DMS 273 (cell line): Measurements from ENCODE around the gene BICD1.
A peak's percentile ranks its signal among the peaks of the same experiment; 100 is the strongest.

Experiments used
- DNase-seq: peaks from one replicate; lab custom pipeline; 2025; ENCODE audit not compliant: unreplicated experiment; lab: John Stamatoyannopoulos, UW

BICD1 gene

DNA sequence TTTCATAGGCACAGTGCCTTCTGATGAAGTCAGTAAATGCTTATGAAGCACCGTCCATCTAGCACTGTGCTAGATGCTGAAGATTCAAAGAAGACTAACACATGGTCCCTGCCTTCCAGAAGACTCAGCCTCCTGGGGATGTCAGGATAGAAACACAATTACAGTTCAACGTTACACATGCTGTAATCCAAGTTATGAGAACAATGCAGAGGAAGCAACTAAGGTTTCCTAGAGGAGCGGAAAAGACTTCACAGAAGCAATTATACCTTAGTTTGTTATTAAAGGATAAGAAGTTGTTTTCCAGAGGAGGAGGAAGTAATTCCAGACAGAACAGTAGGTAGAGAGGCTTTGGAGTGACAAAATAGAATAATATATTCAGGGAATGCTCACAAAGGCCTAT, 225.8 kb downstream of the BICD1 start:
- no peak for DNase-seq

DNA sequence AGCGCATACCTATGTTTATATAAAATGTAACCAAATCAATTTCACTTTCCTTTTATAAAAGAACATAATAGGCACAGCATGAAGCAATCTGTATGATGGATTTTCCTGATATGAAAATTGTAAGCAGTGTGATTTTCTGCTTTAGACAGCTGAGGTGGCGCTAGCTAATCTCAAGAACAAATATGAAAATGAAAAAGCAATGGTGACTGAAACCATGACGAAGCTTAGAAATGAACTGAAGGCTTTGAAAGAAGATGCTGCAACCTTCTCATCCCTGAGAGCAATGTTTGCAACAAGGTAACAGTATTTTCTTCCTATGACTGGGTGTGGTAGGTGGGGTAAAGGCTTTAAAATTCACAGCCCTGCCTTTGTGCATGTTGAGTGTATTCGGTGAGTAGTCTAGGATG, 227.7 kb downstream of the BICD1 start:
- DNase-seq, result no peak

DNA sequence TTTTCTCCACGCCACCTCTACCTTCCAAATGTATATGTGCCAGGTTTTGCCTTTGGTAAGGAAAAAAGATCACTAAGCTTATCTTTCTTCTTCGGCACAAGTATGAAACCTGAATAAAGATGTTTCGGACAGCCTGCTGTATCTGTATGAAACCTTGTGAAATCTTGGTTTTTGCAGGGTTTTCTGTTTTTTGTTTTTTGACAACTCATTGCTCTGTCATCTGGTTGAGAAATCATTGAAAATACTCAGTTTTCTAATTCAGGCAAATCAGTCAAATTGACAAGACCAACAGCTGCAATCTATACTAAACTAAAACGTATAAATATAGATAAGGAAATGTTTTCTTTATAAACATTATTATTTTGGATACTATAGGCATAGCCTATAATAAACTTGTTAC, 229.6 kb downstream of the BICD1 start:
- DNase-seq, result no peak

DNA sequence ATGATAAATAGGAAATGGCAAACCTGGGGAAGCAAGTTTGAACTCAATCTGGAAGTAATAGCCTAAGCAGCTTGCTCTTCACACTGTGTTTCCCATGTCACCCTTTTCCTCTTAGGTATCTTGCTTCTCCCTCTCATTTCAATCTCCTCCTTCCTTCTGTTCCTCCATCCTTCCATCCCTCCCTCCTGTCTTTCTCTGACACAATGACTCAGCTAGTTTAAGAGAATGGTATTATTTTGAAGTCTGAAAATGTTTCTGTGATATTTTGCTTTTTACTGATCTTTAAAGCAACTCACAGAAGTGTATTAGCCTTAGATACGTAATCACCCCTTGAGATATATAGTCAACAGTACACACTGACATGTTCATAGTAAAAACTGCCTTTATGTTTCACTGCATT, 236.8 kb downstream of the BICD1 start:
- no peak for DNase-seq

DNA sequence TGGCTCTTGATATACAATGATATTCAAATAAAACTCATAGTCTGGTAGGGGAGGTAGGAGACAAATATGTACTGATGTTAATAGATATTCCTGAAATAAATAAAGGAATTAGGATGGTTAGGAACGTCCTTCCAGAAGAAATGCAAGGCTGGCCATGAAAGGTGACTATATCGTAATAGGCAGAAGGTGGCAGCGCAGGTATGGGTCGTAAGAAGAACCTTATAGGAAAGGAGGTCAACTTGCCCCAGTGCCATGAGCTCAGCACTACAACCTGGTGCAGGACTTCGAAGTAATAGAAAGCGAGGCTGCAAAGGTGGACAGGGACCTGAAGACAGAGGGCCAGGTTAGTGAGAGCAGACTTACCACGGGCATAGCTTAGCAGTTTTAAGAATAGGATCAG, 237.4 kb downstream of the BICD1 start:
- DNase-seq, result no peak

DNA sequence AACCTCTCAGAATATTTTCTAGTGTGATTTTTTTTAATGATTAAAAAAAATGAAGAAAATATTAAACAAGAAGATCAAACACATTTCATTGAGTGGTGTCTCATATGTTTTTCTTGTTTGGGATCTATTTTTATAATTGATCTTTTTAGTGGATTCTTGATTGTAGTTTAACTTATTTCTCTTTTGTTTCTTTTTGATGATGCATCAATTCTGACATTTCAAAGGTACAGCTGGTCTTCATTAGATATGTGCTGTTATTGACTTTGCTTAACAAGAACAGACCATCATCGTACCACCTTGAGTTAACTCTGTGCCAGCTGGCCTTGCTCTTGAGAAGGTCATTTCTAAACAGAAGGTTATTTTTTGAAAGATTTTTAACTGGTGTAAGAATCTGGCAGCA, 246.9 kb downstream of the BICD1 start:
- no peak for DNase-seq

DNA sequence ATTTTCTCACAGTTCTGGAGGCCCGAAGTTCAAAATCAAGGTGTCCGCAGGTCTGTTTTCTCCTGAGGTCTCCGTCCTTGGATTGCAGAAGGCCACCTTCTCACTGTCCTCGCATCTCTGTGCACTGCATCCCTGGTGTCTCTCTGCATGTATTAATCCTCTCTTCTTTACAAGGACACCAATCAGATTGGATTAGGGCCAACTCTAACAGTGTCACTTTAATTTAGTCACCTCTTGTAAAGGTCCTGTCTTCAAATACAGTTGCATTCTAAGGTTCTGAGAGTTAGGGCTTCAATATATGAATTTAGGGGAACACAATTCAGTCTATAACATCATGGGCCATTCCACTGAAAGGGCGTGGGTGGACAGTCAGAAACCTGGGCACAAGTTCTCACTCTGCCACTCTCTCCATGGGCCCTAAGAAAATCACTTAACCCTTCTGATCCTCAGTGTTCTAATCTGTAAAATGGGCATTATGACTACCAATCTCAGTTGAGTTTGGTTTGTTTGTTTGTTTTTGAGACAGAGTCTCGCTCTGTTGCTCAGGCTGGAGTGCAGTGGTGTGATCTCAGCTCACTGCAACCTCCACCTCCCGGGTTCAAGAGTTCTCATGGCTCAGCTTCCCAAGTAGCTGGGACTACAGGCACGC, 251.1 kb downstream of the BICD1 start:
- no peak for DNase-seq

DNA sequence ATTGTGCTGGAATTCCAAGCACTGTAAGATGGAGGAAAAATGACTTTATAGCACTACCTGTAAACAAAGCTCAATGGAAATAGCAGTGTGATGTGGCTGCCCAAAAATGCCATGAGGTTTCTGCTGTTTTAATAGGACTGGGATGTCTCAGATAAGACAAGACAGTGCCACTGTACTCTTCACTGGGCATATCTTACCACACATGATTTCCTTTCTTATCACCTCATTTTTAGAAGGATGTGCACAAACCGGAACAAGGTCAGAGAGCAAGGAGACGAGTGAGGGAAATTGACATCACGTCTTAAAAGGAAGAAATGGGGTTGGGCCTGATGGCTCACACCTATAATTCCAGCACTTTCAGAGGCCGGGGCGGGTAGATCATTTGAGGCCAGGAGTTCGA, 254.3 kb downstream of the BICD1 start:
- no peak for DNase-seq

DNA sequence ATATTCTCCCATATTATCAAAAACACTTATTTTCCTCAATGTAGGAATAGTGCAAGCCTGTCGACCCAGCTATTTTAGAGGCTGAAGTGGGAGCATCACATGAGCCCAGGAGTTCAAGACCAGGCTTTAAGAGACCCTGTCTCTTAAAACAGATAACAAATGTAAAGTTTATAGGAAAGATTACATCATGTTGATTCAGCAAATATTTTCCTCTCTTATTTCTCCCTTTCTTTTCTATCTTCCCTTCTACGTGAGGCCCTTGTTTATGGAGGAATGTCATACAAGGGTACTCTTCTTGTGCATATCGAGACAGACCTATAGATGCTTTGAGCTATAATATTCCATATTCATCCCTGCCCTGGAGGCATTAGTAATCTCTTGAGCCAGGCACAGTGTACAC, 256.2 kb downstream of the BICD1 start:
- DNase-seq, result no peak

DNA sequence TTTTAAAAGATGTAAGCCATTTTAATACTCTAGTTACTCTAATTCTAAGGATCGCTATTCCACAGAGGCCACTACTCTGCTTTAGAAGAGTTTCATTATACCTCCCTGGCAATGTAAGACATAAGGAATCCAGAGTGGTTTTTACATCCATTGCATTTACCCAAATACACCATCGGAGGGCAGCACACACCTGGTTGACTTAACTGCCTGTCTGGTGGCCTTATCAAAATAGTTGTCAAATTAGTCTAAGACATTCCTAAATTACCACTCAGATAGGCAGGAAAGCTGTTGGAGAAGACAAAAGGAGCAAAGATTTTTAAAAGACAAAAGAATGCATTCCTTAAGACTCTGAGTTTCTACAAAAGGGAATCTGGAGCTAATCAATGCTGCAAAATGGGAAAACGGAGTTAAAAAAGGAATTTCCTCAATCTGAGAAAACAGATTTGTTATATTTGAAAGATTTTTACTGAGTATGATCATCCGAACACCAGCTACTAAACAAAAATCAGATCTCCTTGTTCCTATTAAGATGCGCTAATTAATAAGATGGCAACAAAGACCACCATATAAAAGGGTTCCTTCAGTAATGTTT, 258.9 kb downstream of the BICD1 start:
- DNase-seq, result peak; percentile 63

DNA sequence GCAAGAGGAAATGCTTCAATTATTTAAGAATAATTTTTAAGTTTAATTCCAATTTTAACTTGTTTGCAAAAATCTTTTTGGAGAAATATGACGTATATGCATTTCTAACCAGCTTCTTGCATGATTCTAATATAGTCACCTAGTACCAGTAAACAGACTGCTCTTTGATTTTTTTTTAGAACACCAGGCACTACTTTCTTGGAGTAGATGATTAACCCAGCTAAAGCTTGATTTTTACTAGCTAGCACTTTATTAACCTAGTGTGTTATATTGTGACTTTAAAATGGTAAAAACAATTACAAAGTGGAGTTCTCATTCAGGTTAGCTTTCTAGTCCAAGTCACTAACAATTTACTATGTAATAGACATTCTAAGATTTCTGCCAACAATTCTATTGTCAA, 260.1 kb downstream of the BICD1 start:
- no peak for DNase-seq

DNA sequence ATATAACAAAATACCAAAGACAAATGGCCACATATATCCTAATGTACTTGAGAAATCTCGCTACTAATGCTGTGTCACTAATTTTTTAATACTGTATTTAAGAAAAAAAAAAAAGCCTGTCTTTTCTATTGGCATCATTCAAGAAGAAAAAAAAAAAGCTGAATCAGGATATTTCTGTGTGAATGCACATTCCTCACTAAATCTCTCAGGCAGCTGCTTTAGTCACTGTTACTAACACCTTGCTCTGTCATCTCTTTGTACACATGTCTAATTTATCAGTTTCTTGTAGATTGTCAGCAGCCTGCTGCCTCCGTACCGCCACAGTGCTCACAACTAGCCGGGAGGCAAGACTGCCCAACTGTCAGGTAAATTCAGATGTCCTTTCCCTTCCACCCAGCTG, 260.7 kb downstream of the BICD1 start:
- DNase-seq, result no peak

DNA sequence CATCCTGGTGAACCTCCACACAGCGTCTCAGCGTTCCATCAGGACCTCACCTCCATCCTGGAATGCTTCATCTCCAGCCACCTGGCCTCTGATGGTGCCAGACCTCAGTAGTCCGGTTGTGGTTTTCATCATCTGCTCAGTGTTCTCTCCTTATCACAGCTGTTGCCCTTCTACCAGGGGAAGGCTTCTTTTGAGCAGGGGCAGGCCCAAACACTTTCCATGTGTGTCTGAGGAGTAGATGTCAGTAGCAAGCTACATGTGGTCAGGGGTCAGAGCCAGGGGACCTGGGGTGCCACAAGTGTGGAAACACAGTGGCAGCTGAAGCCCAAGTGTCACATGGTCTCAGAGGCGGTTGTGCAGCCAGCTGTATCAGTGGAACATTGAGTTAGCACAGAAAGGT, 262.6 kb downstream of the BICD1 start:
- DNase-seq, result peak; percentile 7

DNA sequence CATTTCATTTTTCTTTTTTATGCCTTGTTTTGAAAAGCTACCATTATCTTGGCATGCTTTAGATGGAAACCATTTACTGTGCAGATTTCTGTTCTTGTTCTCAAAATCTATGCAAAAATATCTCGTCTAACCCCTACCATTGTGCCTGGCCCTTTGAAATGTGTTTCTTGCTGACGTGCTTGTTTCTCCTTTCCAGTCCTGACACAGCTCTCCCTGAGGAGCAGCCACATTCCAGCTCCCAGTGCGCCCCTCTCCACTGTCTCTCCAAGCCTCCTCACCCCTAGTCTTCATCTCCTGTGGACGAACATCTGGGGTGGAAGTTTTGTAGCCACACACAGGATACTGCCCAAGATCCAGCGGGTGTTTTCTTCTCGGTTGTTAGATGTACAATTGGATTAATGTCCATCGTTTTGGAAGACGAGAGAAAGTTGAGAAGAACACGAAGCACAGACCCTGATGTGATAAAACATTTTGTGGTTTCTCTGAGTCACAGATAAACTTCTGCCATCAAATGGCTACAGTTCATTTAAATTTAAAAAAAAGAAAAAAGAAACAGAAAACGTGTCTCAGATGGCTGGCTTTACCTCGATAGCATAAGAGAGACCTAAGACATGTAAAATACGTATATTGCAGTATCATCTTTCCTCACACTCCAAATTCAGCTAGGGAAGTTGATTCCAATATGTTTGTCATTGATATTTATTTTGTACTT, 270.9 kb downstream of the BICD1 start:
- no peak for DNase-seq

DNA sequence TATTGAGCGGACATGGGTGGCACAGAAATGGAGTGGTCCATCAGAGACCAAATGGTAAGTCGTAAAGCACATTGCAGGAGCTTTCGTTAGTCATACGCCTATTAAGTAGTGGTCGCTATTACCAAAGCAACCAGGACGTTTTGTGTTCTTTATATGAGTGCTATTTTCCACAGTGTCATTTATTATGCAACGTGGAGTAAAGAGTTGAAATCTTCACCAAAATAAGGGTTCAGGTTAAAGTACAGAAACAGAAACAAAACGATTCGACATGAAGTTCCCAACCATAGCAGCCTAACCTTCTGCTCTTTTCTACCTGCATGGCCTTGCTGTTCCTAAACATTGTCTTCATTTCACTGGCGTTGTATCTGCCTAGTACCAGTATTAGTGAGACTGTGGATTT, 272.6 kb downstream of the BICD1 start:
- DNase-seq, result no peak

DNA sequence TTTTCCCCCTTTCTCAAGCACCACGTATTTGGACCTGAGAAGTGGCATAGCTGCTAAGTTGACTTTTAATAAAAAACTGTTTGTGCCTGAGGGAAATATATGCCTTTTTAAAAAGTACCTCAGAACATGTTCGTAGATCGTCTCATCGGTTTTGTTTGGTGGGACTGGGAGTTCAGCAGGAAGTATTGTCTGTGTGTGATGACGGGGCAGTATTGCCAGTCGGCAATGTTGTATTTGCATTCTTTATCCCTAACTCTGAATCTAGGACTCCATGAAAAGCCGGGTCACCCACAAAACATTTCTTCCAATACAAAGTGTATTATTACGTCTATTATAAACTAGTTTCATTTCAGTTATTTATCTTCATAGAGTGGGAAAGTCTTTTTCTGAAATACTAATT, 273.0 kb downstream of the BICD1 start:
- DNase-seq, result no peak

DNA sequence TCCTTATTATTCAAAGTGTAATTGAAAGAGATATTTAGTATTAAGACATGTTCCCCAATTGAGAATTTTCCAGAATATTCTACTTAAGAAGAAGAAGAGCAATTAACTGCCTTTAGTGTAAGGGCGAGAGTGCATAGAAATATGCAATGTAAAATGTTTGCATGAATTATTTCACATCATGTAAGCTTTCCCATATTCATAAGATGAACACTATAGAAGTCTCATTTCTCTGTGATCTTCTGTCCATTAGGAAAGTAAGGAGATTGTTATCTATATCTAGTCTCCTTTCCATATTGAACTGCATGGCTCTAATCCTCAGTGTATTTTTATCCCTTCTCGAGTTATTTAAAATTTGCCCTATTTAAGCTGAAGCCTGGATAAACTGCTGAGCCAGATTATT, 275.6 kb downstream of the BICD1 start:
- no peak for DNase-seq

DNA sequence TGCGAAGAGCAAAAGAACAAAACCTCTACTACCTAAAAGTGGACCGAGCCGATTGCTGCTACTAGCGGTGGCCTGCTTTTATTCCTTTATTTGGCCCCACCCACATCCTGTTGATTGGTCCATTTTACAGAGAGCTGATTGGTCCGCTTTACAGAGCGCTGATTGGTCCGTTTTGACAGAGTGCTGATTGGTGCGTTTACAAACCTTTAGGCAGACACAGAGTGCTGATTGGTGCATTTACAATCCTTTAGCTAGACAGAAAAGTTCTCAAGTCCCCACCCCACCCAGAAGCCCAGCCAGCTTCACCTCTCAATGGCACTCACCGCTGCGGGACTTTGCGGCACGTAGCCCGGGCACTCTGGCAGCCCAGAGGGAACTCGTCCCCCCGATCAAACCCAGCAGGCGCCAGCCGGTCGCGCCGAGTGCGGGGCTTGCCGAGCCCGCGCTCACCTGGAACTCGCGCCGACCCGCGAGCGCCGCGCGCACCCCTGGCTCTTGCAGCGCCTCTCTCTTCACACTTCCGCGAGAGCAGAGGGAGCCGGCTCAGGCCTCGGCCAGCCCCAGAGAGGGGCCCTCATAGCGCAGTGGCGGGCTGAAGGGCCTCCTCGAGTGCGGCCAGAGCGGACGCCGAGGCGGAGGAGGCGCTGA, 284.0 kb downstream of the BICD1 start:
- no peak for DNase-seq

DNA sequence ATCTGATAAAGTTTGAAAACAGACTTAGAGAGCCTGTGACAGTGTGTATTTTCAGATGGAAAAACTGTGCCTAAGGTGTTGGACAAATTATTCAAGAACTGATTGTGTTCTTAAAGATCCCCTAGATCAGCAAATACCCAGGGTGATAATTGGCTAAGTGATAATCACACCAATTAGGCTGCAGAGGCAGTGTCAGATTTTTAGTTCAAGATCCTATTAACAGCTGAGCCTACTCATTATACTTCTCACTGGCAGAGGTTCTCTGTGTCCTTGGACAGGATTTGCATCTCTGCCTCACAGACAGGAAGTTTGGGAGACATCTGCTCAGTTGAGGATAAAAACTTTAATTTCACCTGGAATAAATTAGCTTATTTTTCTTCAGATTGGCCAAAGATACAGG, 288.4 kb downstream of the BICD1 start:
- peak; percentile 14 for DNase-seq

DNA sequence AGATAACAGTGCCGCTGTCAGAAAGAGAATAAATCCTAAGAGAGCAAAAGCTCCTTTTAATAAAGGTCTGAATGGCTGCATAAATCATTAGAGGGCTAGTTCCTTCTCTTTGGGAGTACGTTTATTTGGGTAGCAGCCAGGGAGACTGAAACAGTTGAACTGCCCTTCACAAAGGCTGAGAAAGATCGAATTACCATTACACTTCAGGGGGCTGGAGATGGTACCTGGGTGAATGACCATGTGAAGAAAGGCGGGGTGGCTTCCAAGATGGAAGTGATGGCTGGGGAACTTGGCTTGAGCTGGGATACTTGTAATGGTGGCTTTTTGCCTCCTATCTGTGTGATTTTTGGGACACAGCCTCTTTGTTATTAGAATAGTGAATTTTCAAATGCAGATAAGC, 291.0 kb downstream of the BICD1 start:
- peak; percentile 16 for DNase-seq

DNA sequence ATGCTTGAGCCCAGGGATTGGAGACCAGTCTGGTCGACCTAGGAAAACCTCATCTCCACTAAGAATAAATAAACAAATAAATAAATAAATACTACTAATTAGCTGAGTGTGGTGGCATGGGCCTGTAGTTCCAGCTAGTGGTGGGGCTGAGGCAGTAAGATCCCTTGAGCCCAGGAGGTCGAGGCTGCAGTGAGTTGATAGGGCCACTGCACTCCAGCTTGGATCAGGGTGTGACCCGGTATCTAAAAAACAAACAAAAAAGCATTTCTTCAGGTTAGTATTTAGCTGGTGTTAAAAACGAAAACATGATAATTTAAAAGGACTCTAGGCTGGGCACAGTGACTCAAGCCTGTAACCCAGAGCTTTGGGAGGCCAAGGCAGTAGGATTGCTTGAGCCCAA, 291.5 kb downstream of the BICD1 start:
- no peak for DNase-seq

DNA sequence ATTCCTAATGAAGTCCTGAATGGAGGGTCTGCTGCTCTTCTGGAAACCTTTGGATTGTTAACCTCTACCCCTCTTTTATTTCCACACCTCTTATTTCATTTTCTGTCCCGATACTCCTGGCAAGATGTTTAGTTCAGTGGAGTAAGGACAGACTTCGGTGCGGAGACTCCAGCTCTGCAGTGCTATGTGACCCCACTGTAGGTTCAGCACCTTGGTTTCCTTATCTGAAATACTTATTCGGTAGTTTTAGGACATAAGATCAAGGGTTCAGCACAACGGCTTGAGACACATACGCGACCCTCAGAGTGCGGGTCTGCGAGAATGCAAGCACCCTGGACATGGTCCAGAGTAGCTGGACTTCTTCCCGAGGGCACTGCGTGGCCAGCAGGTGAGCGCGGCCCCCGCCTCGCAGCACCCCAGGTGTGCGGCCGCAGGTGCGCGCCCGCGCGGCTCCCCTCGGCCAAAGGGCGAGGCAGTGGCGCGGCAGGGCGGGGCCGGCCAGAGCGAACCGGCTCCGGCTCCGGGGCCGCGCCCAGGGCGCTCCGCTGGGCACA, 292.2 kb downstream of the BICD1 start:
- DNase-seq, result peak; percentile 28
